Stimulated activated naive CD4-positive, alpha-beta T cell (primary cell): ENCODE measurements around the gene FGD4.

ENCODE experiments used
- DNase-seq, 6 experiments: peaks; one replicate each; lab custom pipeline; 2025; lab: John Stamatoyannopoulos, UW

Gene FGD4

DNA sequence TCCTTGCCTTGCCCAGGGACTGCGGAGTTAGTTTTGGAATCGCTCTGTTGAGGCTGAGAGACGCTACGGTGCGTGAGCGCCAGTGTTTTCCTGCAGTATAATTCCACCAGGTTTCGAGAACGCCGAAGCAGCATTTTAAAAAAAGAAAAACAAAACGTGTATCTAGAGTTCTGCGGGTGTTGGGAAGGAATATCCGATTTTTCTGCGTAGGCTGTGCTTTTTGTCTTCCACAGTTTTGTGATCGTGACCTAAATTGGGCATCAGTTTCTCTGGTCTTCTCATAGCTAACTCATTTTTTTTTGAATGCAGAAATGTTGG is 280.5 kb downstream of the FGD4 start:
- no peak for DNase-seq

DNA sequence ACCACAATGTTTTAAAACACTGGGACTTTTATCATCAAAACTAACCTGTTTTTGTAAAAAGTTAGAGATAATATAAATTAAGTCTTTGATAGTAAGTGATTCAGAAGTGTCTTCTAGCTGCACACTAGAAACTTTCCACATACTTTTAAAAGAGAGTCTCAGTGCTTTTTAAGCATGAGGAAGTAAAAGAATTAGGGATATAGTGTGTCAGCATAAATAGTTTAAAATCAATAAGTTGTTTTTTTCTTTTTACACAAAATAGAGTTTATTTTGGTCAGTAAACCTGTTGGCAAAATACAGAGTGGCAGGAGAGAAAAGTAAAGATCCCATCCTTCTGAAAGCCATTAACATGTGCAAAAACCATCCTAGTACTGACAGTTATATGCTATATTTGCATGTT is 281.4 kb downstream of the FGD4 start:
- no peak for DNase-seq

DNA sequence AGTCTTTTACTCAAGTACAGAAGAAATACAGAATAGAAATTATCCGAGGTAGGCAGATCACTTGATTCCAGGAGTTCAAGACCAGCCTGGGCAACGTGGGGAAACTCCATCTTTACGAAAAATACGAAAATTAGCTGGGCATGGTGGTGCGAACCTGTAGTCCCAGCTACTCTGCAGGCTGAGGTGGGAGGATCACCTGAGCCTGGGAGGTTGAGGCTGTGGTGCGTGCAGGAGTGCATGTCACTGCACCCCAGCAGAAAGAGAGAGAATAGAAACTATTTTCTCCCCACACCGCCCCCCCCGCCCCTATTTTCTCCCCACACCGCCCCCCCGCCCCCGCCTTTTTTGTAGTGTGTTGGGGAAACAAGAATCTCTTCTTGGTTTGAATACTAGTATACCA is 281.9 kb downstream of the FGD4 start:
- DNase-seq: no peak

DNA sequence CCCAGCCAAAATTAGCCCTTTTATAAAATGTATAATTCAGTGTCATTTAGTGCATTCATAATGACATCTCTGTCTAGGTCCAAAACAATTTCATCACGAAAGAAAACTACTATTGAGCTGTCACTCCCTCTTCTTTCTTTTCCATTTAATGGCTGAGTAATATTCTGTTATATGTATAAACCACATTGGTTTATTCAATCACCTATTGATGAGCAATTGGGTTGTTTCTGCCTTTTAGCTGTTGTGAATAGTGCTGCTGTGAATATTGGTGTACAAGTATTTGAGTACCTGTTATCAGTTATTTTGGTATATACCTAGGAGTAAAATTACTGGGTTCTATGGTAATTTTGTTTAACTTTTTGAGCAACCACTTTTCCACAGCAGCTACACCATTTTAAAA is 287.0 kb downstream of the FGD4 start:
- DNase-seq: no peak

DNA sequence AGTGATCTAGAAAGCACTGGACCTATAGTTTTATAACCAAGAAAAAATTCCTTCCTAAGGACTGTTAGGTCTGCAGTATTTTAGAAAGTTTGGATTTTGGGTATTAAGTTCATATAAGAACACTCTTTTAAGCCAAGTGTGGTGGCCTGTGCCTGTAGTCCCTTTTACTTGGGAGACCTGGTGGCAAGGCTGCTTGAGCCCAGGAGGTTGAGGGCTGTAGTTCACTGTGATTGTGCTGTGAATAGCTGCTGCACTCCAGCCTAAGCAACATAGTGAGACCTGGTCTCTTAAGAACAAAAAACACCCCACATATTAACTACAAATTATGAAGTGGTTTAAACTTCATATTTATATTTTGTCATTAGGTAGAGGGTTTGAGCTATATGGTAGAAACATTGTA is 289.4 kb downstream of the FGD4 start:
- no peak for DNase-seq

DNA sequence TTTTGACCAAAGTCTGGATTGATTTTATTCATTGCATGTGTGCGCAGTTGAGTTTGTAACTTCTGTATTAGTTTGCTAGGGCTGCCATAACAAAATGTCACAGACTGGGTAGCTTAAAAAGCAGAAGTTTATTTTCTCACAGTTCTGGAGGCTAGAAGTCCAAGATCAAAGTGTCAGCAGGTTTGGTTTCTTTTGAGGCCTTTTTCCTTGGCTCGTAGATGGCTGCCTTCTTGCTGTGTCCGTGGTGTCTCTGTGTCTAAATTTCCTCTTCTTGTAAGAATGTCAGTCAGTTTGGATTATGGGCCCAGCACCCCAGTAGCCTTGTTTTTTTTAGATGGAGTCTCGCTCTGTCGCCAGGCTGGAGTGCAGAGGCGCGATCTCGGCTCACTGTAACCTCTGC is 291.6 kb downstream of the FGD4 start:
- no peak for DNase-seq

DNA sequence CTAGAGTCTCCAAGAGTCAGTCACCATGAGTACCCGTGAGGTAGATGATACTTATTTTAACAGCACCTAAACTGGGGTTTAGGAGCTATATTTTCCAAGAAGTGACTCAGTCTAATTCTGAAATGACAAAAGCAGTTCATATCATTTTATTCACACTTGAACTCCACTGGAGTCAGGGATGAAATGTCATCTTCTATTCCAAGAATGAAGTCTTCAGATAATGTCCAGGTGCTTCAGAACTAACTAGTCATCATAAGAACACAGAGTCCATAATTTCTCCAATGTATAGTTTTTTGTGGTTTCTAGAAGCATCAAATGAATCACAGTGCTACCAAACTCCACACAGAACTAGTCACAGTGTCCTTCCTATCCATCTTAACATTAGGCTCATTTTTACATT is 293.0 kb downstream of the FGD4 start:
- no peak for DNase-seq

DNA sequence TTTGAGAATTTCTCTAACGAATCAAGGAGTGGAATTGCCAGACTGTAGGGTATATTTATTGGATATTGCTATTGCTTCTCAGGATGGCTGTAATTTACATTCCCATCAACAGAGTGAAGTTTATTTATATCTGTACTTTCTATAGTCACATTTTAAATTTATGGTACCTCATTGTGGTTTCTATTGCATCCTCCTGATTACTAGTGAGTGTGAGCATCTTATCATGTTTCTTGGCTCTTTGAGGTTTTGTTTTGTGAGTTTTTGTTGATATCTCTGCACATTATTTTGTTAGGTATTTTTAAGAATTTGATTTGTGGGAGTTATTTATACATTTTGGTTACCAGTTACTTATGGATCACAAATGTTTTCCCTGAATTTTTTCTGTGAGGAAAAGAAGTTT is 293.7 kb downstream of the FGD4 start:
- DNase-seq: no peak
